NB4 (cell line): Measurements from ENCODE around the gene FPR1.

Experiments used
- POLR2A ChIP-seq: IDR thresholded peaks from 2 replicates; pipeline ENCODE4 v1.6.1; 2011; ENCODE audit warnings: mild to moderate bottlenecking; ENCODE audit not compliant: insufficient read length; ENCODE audit errors: extremely low read depth
- TF ChIP-seq, protein P1 (sequence below): IDR thresholded peaks from one replicate; pipeline ENCODE4 v1.5.1; 2012; ENCODE audit warnings: low read depth, low read length
- TF ChIP-seq, protein P2 (sequence below): IDR thresholded peaks from 2 replicates; pipeline ENCODE4 v1.6.1; 2011; ENCODE audit warnings: low read depth, low read length

DNA sequence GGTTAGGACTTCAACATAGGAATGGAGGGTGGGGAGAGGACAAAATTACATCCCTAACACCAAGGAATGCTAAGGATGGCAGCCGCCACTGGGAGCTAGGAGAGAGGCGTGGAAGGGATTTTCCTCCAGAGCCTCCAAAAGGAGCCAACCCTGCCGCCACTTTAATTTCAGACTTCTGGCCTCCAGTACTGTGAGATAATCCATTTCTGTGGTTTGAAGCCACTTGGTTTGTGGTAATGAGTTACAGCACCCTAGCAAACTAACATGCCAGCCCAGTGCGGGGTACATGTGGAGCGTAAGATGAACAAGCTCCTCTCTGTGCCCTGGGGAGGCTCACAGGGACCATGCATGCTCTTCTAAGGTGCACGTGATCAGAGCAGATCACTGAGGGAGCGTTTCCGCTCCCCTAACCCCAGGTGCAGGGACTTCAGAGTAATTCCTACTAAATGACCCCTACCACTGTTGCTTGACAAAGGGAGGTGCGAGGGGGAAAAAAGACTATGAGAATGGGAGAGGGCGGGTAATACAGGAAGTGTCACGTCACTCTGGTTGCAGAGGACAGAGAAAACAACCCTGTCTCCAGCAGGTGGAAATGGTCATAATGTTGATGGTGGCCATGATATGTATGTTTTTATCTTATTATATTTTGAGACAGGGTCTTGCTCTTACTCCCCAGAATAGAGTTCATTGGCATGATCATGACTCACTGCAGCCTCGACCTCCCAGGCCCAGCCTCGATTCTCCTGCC is 12.0 kb downstream of the FPR1 start:
- TF ChIP-seq, protein P1, sequence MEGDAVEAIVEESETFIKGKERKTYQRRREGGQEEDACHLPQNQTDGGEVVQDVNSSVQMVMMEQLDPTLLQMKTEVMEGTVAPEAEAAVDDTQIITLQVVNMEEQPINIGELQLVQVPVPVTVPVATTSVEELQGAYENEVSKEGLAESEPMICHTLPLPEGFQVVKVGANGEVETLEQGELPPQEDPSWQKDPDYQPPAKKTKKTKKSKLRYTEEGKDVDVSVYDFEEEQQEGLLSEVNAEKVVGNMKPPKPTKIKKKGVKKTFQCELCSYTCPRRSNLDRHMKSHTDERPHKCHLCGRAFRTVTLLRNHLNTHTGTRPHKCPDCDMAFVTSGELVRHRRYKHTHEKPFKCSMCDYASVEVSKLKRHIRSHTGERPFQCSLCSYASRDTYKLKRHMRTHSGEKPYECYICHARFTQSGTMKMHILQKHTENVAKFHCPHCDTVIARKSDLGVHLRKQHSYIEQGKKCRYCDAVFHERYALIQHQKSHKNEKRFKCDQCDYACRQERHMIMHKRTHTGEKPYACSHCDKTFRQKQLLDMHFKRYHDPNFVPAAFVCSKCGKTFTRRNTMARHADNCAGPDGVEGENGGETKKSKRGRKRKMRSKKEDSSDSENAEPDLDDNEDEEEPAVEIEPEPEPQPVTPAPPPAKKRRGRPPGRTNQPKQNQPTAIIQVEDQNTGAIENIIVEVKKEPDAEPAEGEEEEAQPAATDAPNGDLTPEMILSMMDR, result no peak
- TF ChIP-seq POLR2A, result no peak
- TF ChIP-seq, protein P2, sequence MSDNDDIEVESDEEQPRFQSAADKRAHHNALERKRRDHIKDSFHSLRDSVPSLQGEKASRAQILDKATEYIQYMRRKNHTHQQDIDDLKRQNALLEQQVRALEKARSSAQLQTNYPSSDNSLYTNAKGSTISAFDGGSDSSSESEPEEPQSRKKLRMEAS, result peak; percentile 38; the same call in 1 of the 2 replicates
